HCT116 (cell line): ENCODE data around the gene BTN1A1.

Source experiments
- ATF3 ChIP-seq: IDR thresholded peaks from 2 replicates; pipeline ENCODE4 v1.6.1; 2012
- CTCF ChIP-seq, 3 experiments: fragments of 200-600 bp in 1 of 3; sonication (generic) in 1 of 3; IDR thresholded peaks in 2 of 3; conservative IDR thresholded peaks in 1 of 3; 2 replicates each; pipeline ENCODE4 v1.5.1; 2012 to 2017; ENCODE audit warnings: low read depth in 2 of 3, low read length in 2 of 3, antibody characterized with exemption in 1 of 3, borderline replicate concordance in 1 of 3, control low read depth in 1 of 3, mild to moderate bottlenecking in 1 of 3, mixed read lengths in 1 of 3, mixed run types in 1 of 3, moderate library complexity in 1 of 3; ENCODE audit not compliant: insufficient read depth in 1 of 3
- ELF1 ChIP-seq: IDR thresholded peaks from 2 replicates; pipeline ENCODE4 v1.6.1; 2012; ENCODE audit warnings: low read depth, borderline replicate concordance
- POLR2A ChIP-seq: IDR thresholded peaks from 2 replicates; pipeline ENCODE4 v1.7.0; 2011; ENCODE audit warnings: borderline replicate concordance; ENCODE audit not compliant: insufficient read depth, insufficient read length; ENCODE audit errors: extremely low read depth
- RAD21 ChIP-seq: IDR thresholded peaks from 2 replicates; pipeline ENCODE4 v1.6.1; 2012; ENCODE audit warnings: low read depth, mild to moderate bottlenecking
- REST ChIP-seq: IDR thresholded peaks from 2 replicates; pipeline ENCODE4 v1.6.1; 2012; ENCODE audit warnings: low read depth
- SIN3A ChIP-seq: IDR thresholded peaks from 2 replicates; pipeline ENCODE4 v1.6.1; 2012; ENCODE audit warnings: low read depth
- SP1 ChIP-seq: IDR thresholded peaks from 2 replicates; pipeline ENCODE4 v1.6.1; 2012; ENCODE audit warnings: low read depth
- ZNF274 ChIP-seq: fragments of 200-500 bp; sonication (Bioruptor generic); IDR thresholded peaks from 2 replicates; pipeline ENCODE4 v1.6.1; 2014; ENCODE audit warnings: mild to moderate bottlenecking, low read depth, low read length, inconsistent platforms

GRCh38 chr6:26487466-26487865 lies 12.6 kb upstream of the BTN1A1 start:
- TF ChIP-seq CTCF (IDR thresholded peaks at IDR 0.05 in 2 of 3, conservative IDR thresholded peaks at IDR 0.05 in 1 of 3; ENCODE audit: borderline replicate concordance in 1 of 3, insufficient read depth in 1 of 3, low read depth in 2 of 3, low read length in 2 of 3) = no peak
- no peak for TF ChIP-seq SIN3A
- no peak for TF ChIP-seq ATF3
- no peak for TF ChIP-seq ZNF274
- no peak for TF ChIP-seq POLR2A
- TF ChIP-seq REST = no peak
- no peak for TF ChIP-seq RAD21
- no peak for TF ChIP-seq SP1
- TF ChIP-seq ELF1 = no peak
